Fibroblast of skin of right biceps (primary cell): ENCODE measurements around the gene DCUN1D4.

ENCODE experiments used
- DNase-seq: peaks from one replicate; pipeline ENCODE4 v3.0.0-alpha.2; 2013

Gene DCUN1D4

DNA sequence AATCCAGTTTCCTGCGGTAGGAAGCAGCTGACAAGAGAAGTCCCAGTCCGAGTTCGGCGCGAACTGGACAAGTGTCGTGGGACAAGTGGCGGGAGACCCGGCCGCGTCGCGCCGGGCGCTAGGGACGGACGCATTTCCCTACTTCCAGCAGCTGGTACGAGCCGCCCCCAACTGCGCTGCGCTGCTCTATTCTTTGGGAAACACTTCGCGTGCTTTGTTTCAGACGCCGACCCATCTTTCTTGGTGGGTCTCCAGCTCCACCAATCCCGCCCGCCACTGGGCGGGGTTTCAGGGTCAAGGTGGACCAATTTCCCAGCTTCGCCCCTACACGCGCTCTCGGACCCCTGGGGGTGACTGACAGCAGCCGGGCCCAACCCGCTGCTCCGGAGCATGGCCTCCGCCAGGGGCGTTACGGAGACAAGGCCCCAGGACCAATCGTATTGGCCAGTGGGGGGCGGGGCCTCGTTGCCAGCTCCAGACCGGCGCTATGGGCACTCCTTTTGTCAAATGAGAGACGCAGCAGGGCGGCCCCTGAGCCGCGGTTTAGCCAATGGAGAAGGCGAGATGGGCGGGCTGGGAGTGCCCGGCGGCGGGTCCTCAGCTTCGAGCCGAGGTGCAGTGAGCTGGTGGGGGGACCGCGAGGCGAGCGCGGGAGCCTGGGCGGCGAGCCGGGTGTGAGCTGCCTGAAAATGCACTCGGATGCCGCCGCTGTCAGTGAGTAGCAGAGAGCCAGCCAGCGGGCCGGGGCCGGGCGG lies at the start of gene DCUN1D4:
DCUN1D4 (plus strand) TSS at position 600 of the 755 bp plus-strand sequence; CDS start at position 690, 90 bp downstream.
- DNase-seq = peak; percentile 100

DNA sequence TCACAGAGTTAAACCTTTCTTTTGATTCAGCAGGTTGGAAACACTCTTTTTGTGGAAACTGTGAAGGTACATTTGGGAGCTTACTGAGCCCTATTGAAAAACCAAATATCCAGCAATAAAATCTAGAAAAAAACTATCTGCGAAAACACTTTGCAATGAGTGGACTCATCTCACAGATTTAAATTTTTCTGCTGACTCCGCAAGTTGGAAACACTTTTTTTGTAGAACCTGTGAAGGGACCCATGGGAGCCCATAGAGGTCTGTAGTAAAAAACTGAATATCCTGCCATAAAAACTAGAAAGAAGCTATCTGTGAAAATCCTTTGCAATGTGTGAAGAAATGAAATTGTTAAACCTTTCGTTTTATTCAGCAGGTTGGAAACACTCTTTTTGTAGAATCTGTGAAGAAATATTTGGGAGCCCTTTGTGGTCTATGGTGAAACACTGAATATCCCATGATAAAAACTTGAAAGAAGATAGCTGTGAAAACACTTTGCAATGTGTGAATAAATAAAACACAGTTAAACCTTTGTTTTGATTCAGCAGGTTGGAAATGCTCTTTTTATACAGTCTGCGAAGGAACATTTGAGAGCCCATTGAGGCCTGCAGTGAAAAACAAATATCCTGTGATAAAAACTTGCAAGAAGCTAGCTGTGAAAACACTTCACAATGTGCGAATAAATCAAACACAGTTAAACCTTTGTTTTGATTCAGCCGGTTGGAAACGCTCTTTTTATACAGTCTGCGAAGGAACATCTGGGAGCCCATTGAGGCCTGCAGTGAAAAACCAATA lies 22.3 kb upstream of the DCUN1D4 start:
- no peak for DNase-seq

DNA sequence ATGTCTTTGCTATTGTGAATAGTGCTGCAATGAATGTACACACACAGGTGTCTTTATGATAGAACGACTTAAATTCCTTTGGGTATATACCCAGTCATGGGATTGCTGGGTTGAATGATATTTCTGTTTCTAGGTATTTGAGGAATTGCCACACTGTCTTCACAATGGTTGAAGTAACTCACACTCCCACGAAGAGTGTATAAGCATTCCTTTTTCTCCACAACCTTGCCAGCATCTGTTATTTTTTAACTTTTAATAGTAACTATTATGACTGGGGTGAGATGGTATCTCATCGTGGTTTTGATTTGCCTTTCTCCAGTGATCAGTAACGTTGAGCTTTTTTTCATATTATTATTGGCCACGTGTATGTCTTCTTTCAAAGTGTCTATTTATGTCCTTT lies 17.6 kb upstream of the DCUN1D4 start:
- DNase-seq = no peak

- DNase-seq = no peak
These were observed 12.7 kb upstream of the DCUN1D4 start for GRCh38 chr4:51830156-51830720.

DNA sequence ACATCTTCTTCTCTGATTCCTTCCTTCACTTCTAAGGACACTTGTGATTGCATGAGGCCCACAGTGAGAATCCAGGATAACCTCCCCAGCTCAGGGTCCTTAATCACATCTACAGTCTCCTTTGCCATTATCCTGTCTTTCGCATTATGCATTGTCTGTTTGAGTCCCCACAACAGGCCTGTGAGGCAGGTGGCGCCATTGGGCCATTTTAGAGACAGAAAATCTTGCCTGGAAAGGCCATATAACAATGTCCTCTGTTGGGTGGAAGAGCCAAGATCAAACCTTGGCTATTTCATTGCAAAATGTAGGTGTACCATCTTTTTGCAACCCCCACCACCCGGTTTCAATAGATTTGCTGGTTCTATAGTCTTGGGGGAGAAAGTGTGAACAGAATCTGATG lies 11.8 kb upstream of the DCUN1D4 start:
- peak; percentile 48 for DNase-seq

DNA sequence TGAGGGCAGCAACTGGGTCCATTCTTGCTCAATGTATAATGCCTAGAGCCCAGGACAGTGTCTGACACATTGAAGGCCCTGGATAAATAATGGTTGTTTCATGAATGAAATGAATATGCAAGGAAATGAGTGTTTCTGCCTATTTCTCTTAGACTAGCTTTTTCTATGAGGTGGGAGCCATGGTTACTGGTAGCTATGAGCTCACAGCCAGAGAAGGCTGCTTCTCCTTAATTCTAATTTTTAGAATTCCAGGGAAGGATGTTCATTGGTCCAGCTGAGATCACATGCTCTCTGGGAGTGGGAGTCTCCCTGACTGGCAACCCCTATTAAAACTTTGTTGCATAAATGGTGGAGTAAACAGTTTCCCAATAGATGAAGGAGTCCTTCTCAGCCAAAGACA lies 9.7 kb upstream of the DCUN1D4 start:
- DNase-seq = no peak

GRCh38 chr4:51835079-51835478 lies 7.9 kb upstream of the DCUN1D4 start:
- DNase-seq = no peak

DNA sequence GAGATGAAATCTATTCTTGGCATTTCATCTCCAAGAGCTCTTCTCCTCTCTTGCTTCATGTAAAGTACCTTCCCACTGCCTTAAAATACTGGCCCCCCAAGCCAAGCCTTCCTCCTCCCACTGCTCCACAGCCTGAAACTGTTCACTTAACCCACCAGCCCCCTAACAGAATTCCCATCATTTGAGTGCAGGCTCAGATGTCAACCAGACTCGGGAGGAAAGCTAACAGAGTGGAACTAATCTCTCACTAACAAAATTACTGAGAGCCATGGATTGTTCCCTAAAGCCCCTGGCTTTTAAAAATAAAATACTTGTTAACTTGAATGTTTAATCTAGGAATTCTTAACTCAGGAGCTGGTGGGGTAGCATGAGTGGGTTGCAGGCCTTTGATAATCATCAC lies 7.1 kb upstream of the DCUN1D4 start:
- DNase-seq = no peak

DNA sequence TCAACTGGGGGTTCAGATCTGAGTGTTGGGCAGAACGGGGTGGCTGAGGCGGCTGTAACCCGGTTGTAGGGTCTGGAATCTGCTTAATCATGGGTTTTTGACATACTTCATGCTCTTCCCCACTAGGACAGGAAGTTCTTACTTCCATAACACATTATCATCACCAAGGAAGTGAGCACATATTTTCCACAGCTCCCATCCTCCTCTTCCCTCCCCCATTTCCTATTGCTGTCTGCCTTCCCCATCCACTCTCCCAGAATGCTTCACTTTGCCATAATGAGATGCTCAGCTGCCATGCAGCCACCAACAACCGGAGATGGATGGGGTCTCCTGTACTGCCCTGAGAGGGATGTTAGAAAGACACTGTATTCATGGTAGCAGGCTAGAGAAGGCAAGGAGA lies 6.4 kb upstream of the DCUN1D4 start:
- peak; percentile 39 for DNase-seq

GRCh38 chr4:51840781-51841180 lies 2.2 kb upstream of the DCUN1D4 start:
- DNase-seq = no peak

DNA sequence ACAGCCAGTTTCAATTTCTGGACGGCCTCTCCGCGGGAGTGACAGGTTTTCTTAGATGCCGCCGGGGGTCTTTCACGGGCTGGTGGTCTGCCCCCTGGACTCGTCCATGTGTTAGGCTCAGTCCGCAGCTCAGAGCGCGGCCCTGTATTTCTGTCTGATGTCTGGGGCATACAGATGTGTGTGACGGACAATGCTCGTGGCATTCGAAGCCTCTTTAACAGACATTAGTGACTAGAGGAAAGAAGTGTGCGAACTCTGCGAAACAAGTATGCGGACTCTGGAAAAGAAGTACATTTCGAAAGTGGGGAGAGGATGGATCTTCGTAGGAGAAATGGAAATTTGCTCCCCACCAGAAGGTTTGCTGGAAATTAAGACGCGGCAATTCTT lies 793 bp upstream of the DCUN1D4 start:
- DNase-seq = no peak

- peak; percentile 56 for DNase-seq
These were observed 578 bp downstream of the DCUN1D4 start for GRCh38 chr4:51843309-51844152.

- peak; percentile 94 for DNase-seq
These were observed 1.5 kb downstream of the DCUN1D4 start for GRCh38 chr4:51844153-51845054.

GRCh38 chr4:51845055-51845426 lies 2.1 kb downstream of the DCUN1D4 start:
- no peak for DNase-seq

DNA sequence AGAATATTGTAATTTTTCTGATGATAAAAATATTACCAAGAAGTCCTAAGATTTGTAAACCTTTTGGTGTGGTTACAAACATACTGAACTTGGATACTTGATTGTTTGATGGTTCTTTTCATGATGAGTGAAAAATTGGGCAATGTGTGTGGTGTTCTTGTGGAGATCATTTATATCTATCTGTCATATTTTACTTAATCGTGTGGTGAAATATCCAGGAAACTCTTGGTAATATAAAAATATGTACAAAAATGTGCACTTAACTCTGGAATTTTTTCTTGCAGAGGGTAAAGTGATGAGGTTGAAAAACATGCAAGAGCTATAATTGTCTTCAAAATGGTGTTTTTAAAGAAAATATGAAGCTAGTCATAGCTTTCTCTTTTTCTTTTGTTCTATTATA lies 2.8 kb downstream of the DCUN1D4 start:
- DNase-seq = peak; percentile 46

- no peak for DNase-seq
These were observed 6.5 kb downstream of the DCUN1D4 start for GRCh38 chr4:51849430-51849829.

- DNase-seq = no peak
These were observed 7.3 kb downstream of the DCUN1D4 start for GRCh38 chr4:51850294-51850693.

- no peak for DNase-seq
These were observed 8.4 kb downstream of the DCUN1D4 start for GRCh38 chr4:51851090-51851936.

DNA sequence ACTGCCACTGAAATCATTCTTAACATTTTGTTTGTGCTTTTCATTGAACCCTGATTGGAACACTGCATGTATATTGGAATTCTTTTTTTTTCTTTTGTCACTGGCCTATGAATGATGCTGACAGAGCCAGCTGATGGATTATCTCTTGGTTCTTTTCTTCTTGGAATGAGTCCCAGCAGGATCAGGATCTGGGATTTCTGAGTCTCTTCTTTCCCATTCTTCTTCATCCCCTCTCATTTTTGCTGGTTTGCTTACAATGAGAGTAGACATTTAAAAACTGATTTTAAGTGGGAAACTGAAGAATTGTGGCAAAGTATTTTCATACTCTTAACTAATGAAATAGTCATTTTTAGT lies 9.0 kb downstream of the DCUN1D4 start:
- no peak for DNase-seq

- DNase-seq = no peak
These were observed 10.2 kb downstream of the DCUN1D4 start for GRCh38 chr4:51853027-51853682.

DNA sequence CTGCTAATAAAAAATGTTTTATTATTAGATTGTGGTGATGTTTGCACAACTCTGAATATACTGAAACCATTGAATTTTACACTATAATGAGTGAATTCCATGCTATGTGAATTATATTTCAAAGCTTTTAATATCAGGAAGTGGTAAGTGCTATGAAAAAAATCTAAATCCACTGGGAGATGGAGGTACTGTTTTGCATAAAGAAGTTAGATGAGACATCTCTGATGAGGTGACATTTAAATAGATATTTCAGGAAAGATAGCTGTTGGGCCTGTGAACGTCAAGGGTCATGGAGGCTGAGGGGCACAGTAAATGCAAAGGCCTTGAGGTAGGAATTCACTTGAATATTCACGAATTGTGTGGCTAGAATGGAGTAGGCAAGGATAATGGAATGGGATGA lies 12.3 kb downstream of the DCUN1D4 start:
- no peak for DNase-seq
